ENCODE measurements around the gene TNNC1. TPM values are rescaled to one million over a fixed set of nuclear protein-coding genes. Genes with fewer than 3 reads are reported as not detected.
A peak's percentile ranks its signal among the peaks of the same experiment; 100 is the strongest.

Gene TNNC1
- total and polyA plus RNA-seq, 2 of the 13 experiments (the other 11 are each of a cell fraction or from before 2014, with no cell fraction given) = 11.8 to 36.4 TPM

GRCh38 chr3:52455283-52456168 is 1.7 kb upstream of the TNNC1 start, which contains the start of gene NISCH (continued):
- peak; percentile 54; the same call in 1 of the 2 replicates for TF ChIP-seq PITX1 (CRISPR knock-in tag; IDR thresholded peaks at IDR 0.05)
- peak; percentile 46; the same call in 1 of the 2 replicates for TF ChIP-seq RXRB (CRISPR knock-in tag; IDR thresholded peaks at IDR 0.05; ENCODE audit: borderline replicate concordance)
- TF ChIP-seq ZNF230 (CRISPR knock-in tag; IDR thresholded peaks at IDR 0.05) = no peak
- peak; percentile 98 for TF ChIP-seq CEBPG (CRISPR knock-in tag; IDR thresholded peaks at IDR 0.05)
- TF ChIP-seq, protein P1, sequence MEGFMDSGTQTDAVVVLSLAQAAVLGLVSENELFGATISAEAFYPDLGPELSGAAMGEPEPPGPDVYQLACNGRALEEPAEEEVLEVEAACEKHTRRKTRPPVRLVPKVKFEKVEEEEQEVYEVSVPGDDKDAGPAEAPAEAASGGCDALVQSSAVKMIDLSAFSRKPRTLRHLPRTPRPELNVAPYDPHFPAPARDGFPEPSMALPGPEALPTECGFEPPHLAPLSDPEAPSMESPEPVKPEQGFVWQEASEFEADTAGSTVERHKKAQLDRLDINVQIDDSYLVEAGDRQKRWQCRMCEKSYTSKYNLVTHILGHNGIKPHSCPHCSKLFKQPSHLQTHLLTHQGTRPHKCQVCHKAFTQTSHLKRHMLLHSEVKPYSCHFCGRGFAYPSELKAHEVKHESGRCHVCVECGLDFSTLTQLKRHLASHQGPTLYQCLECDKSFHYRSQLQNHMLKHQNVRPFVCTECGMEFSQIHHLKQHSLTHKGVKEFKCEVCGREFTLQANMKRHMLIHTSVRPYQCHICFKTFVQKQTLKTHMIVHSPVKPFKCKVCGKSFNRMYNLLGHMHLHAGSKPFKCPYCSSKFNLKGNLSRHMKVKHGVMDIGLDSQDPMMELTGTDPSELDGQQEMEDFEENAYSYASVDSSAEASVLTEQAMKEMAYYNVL (CRISPR knock-in tag; IDR thresholded peaks at IDR 0.05; ENCODE audit: borderline replicate concordance) = 0 out of 2 replicates have a peak, but pooled peaks have one; percentile 31
- TF ChIP-seq, protein P2, sequence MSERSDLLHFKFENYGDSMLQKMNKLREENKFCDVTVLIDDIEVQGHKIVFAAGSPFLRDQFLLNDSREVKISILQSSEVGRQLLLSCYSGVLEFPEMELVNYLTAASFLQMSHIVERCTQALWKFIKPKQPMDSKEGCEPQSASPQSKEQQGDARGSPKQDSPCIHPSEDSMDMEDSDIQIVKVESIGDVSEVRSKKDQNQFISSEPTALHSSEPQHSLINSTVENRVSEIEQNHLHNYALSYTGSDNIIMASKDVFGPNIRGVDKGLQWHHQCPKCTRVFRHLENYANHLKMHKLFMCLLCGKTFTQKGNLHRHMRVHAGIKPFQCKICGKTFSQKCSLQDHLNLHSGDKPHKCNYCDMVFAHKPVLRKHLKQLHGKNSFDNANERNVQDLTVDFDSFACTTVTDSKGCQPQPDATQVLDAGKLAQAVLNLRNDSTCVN (CRISPR knock-in tag; IDR thresholded peaks at IDR 0.05; ENCODE audit: borderline replicate concordance) = 0 out of 2 replicates have a peak, but pooled peaks have one; percentile 31
- TF ChIP-seq KLF12 (CRISPR knock-in tag; IDR thresholded peaks at IDR 0.05; ENCODE audit: borderline replicate concordance) = no peak
- TF ChIP-seq DMAP1 (CRISPR knock-in tag; IDR thresholded peaks at IDR 0.05) = peak; percentile 76
- peak; percentile 70 for TF ChIP-seq ARID5B (CRISPR knock-in tag; IDR thresholded peaks at IDR 0.05)
- peak; percentile 62; the same call in 1 of the 2 replicates for TF ChIP-seq SOX5 (CRISPR knock-in tag; IDR thresholded peaks at IDR 0.05; ENCODE audit: borderline replicate concordance)
- TF ChIP-seq ZNF34 (CRISPR knock-in tag; IDR thresholded peaks at IDR 0.05; ENCODE audit: borderline replicate concordance) = no peak
- TF ChIP-seq ZNF563 (CRISPR knock-in tag; IDR thresholded peaks at IDR 0.05) = peak; percentile 79; the same call in 1 of the 2 replicates
- no peak for TF ChIP-seq KLF13 (CRISPR knock-in tag; IDR thresholded peaks at IDR 0.05)
- TF ChIP-seq ELF1 (CRISPR knock-in tag; IDR thresholded peaks at IDR 0.05) = peak; percentile 48; the same call in 1 of the 2 replicates
- peak; percentile 43; the same call in 1 of the 2 replicates for TF ChIP-seq ZNF335 (CRISPR knock-in tag; IDR thresholded peaks at IDR 0.05)
- TF ChIP-seq, protein P3, sequence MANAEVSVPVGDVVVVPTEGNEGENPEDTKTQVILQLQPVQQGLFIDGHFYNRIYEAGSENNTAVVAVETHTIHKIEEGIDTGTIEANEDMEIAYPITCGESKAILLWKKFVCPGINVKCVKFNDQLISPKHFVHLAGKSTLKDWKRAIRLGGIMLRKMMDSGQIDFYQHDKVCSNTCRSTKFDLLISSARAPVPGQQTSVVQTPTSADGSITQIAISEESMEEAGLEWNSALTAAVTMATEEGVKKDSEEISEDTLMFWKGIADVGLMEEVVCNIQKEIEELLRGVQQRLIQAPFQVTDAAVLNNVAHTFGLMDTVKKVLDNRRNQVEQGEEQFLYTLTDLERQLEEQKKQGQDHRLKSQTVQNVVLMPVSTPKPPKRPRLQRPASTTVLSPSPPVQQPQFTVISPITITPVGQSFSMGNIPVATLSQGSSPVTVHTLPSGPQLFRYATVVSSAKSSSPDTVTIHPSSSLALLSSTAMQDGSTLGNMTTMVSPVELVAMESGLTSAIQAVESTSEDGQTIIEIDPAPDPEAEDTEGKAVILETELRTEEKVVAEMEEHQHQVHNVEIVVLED (CRISPR knock-in tag; IDR thresholded peaks at IDR 0.05; ENCODE audit: borderline replicate concordance) = peak; percentile 83

Measured in HepG2 (cell line).